SH-SY5Y (cell line): ENCODE results near the gene ITPRIPL2.

Experiments used
- GATA2 ChIP-seq: IDR thresholded peaks from 2 replicates; pipeline ENCODE4 v1.6.1; 2011; ENCODE audit warnings: mild to moderate bottlenecking, low read depth, low read length
- GATA3 ChIP-seq: IDR thresholded peaks from 2 replicates; pipeline ENCODE4 v1.6.1; 2011; ENCODE audit warnings: low read depth, mild to moderate bottlenecking, low read length, moderate library complexity

DNA sequence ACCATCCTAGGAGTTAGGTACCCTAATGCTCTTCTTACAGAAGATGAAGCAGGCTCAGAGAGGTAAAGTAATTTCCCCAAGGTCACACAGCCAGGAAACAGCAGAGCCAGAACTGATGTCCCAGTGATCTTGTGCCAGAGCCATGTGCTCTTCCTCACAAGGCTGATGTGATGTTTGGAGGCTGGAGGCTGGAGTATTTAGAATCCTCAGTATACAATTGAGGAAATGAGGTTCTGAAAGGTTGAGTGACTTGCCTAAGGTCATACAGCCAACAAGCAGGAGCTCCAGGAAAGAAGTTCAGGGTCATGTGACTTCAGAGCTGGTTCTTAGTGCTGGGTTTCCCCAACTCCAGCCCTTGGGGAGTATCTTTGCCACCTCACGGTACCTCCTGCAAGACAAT, 18.5 kb downstream of the ITPRIPL2 start:
- TF ChIP-seq GATA3 (no peak), GATA2 (no peak)
